Prostate gland (tissue), 2 donors: ENCODE results near the gene CHMP2B. TPM values are rescaled to one million over a fixed set of nuclear protein-coding genes. Genes with fewer than 3 reads are reported as not detected.
"Not testable (repeated sequence)": the region's sequence is repeated elsewhere in the genome, so short reads cannot be mapped to it uniquely, and the experiment has no call there.

Experiments used
- DNase-seq: peaks from one replicate; pipeline ENCODE4 v3.0.0-alpha.2; 2019; ENCODE audit warnings: low spot score
- H3K27ac ChIP-seq, 2 donors: fragments of 200-600 bp; sonication (generic); 2 replicates each; pipeline ENCODE4 v1.5.1; 2017 to 2019
- H3K27me3 ChIP-seq: fragments of 200-600 bp; sonication (generic); replicated peaks from 2 replicates; pipeline ENCODE4 v1.5.1; 2019; ENCODE audit not compliant: insufficient read depth
- H3K36me3 ChIP-seq, 2 donors: fragments of 200-600 bp; sonication (generic); 1 replicate in 1 of 2; 2 replicates in 1 of 2; pipeline versions ENCODE4 v1.5.1 to v1.8.1; 2017 to 2019
- H3K4me1 ChIP-seq: fragments of 200-600 bp; sonication (generic); replicated peaks from 2 replicates; pipeline ENCODE4 v1.5.1; 2019
- H3K4me3 ChIP-seq, 2 donors: fragments of 200-600 bp; sonication (generic); 2 replicates each; pipeline ENCODE4 v1.5.1; 2017 to 2019
- H3K9me3 ChIP-seq: fragments of 200-600 bp; sonication (generic); 2 replicates; pipeline ENCODE4 v1.5.1; 2017
- CTCF ChIP-seq, 4 experiments: fragments of 200-600 bp in 2 of 4; fragments of 450-650 bp in 2 of 4; sonication (generic) in 2 of 4; IDR thresholded peaks; 1 replicate in 3 of 4; 2 replicates in 1 of 4; pipeline ENCODE4 v1.5.1; 2016 to 2019; ENCODE audit warnings: antibody characterized with exemption in 4 of 4, mild to moderate bottlenecking in 2 of 4, moderate library complexity in 2 of 4
- POLR2A ChIP-seq: fragments of 450-650 bp; IDR thresholded peaks from one replicate; pipeline ENCODE4 v1.6.1; 2016; ENCODE audit warnings: antibody characterized with exemption, mild to moderate bottlenecking
- POLR2AphosphoS5 ChIP-seq: sonication (generic); formaldehyde crosslinking; IDR thresholded peaks from one replicate; pipeline ENCODE4 v1.6.1; 2017; ENCODE audit warnings: antibody characterized with exemption
- WGBS: methylation state at CpG from one replicate; pipeline ENCODE4 v1.1.5; 2018; 5-methylcytosine and 5-hydroxymethylcytosine counted together
- intact Hi-C: fragments of 100-400 bp; cut with DNase I; formaldehyde crosslinking; loops from one replicate; pipeline ENCODE4 v1.14.2; 2022
- total RNA-seq, 2 donors: library from RNA; depleted of rRNA; stranded (reverse); fragments of >200 nt; gene quantifications; one replicate each; pipeline ENCODE4 v1.1.0, GENCODE V29; 2016

CHMP2B gene
- total RNA-seq, 2 donors from 2014 or later = 36.1 to 36.4 TPM

GRCh38 chr3:87233805-87234204, 6.7 kb downstream of the CHMP2B start:
- DNase-seq = no peak
- 79% methylated on average over 1 of the region's 1 CpG for WGBS
- no peak for TF ChIP-seq POLR2AphosphoS5
- no peak for TF ChIP-seq POLR2A
- TF ChIP-seq CTCF (IDR thresholded peaks at IDR 0.05) = no peak
- Histone ChIP-seq H3K36me3 (no peaks in the 10 kb centered on the region), H3K27me3 (no peaks in the 10 kb centered on the region), H3K9me3 (no peaks in the 10 kb centered on the region), H3K27ac (no peak overlapping the region), H3K4me3 (no peak overlapping the region), H3K4me1 (no peaks in the 10 kb centered on the region)
- intact Hi-C loops = no loop called here

- 93% methylated on average over 1 of the region's 1 CpG for WGBS
- TF ChIP-seq CTCF (IDR thresholded peaks at IDR 0.05) (no peak), POLR2A (no peak), POLR2AphosphoS5 (no peak)
- intact Hi-C loops = no loop called here
Observed at GRCh38 chr3:87236093-87236492, 9.0 kb downstream of the CHMP2B start.

GRCh38 chr3:87246662-87247429, 19.7 kb downstream of the CHMP2B start:
- Histone ChIP-seq H3K9me3 (no peaks in the 10 kb centered on the region), H3K4me1 (no peaks in the 10 kb centered on the region), H3K4me3 (no peak overlapping the region), H3K36me3 (no peaks in the 10 kb centered on the region), H3K27me3 (no peaks in the 10 kb centered on the region), H3K27ac (no peak overlapping the region)
- 54% methylated on average over 3 of the region's 3 CpGs for WGBS
- intact Hi-C loops = no loop called here
- DNase-seq = no peak
- no peak for TF ChIP-seq POLR2AphosphoS5
- no peak for TF ChIP-seq CTCF (IDR thresholded peaks at IDR 0.05)
- TF ChIP-seq POLR2A = no peak

More at GRCh38 chr3:87236093-87236492, 9.0 kb downstream of the CHMP2B start:
- no peaks in the 10 kb centered on the region for H3K9me3 ChIP-seq
- no peaks in the 10 kb centered on the region for H3K27me3 ChIP-seq
- no peaks in the 10 kb centered on the region for H3K4me1 ChIP-seq
- H3K36me3 ChIP-seq = no peaks in the 10 kb centered on the region
- no peak overlapping the region for H3K27ac ChIP-seq
- no peak overlapping the region for H3K4me3 ChIP-seq
- no peak for DNase-seq

GRCh38 chr3:87247430-87247773, 20.3 kb downstream of the CHMP2B start:
- Histone ChIP-seq H3K4me1 (no peaks in the 10 kb centered on the region), H3K27me3 (no peaks in the 10 kb centered on the region), H3K4me3 (no peak overlapping the region), H3K9me3 (no peaks in the 10 kb centered on the region), H3K27ac (no peak overlapping the region), H3K36me3 (no peaks in the 10 kb centered on the region)
- DNase-seq = no peak
- TF ChIP-seq CTCF (IDR thresholded peaks at IDR 0.05) = no peak
- TF ChIP-seq POLR2A = no peak
- no peak for TF ChIP-seq POLR2AphosphoS5
- intact Hi-C loops = no loop called here
- WGBS = 35% methylated on average over 1 of the region's 1 CpG

GRCh38 chr3:87248231-87248630, 21.1 kb downstream of the CHMP2B start:
- 94% methylated on average over 6 of the region's 6 CpGs for WGBS
- H3K9me3 ChIP-seq, H3K27me3 ChIP-seq, H3K36me3 ChIP-seq, H3K4me1 ChIP-seq, intact Hi-C loops, DNase-seq, H3K27ac ChIP-seq, H3K4me3 ChIP-seq: not testable (repeated sequence)
